Measurements from ENCODE around the gene PPP4R3A.

DNA sequence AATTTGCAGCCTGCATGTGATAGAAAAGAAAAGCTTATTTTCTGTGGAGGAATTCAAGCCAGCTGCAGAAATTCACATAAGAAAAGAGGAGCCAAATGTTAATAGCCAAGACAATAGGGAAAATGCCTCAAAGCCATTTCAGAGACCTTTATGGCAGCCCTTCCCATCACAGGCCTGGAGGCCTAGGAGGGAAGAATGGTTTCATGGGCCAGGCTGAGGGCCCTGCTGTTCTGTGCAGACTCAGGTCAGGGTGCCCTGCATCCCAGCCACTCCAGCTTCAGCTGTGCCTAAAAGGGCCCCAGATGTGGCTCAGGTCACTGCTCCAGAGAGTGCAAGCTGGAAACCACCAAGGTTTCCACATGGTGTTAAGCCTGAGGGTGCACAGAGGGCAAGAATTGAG, 71.3 kb downstream of the PPP4R3A start:
- TF ChIP-seq, protein P1, sequence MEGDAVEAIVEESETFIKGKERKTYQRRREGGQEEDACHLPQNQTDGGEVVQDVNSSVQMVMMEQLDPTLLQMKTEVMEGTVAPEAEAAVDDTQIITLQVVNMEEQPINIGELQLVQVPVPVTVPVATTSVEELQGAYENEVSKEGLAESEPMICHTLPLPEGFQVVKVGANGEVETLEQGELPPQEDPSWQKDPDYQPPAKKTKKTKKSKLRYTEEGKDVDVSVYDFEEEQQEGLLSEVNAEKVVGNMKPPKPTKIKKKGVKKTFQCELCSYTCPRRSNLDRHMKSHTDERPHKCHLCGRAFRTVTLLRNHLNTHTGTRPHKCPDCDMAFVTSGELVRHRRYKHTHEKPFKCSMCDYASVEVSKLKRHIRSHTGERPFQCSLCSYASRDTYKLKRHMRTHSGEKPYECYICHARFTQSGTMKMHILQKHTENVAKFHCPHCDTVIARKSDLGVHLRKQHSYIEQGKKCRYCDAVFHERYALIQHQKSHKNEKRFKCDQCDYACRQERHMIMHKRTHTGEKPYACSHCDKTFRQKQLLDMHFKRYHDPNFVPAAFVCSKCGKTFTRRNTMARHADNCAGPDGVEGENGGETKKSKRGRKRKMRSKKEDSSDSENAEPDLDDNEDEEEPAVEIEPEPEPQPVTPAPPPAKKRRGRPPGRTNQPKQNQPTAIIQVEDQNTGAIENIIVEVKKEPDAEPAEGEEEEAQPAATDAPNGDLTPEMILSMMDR (IDR thresholded peaks at IDR 0.05; ENCODE audit: extremely low read depth in 1 of 2, insufficient read depth in 1 of 2, low read depth in 1 of 2, low read length in 2 of 2): no peak
- TF ChIP-seq POLR2AphosphoS5 (IDR thresholded peaks at IDR 0.05; ENCODE audit: insufficient read depth, low read depth, low read length) (no peak), MYC (IDR thresholded peaks at IDR 0.05; ENCODE audit: low read depth, low read length) (no peak), POLR2A (IDR thresholded peaks at IDR 0.05; ENCODE audit: low read depth, low read length) (no peak), EZH2 (IDR thresholded peaks at IDR 0.05; ENCODE audit: borderline replicate concordance, low read depth, low read length, severe bottlenecking) (no peak)
- TF ChIP-seq, protein P2, sequence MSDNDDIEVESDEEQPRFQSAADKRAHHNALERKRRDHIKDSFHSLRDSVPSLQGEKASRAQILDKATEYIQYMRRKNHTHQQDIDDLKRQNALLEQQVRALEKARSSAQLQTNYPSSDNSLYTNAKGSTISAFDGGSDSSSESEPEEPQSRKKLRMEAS (IDR thresholded peaks at IDR 0.05; ENCODE audit: insufficient read depth, insufficient read length): no peak
